Measurements from ENCODE around the gene WNK2. TPM values are rescaled to one million over a fixed set of nuclear protein-coding genes. Genes with fewer than 3 reads are reported as not detected.

The WNK2 gene
- polyA plus RNA-seq, 2 of the 4 experiments (the other 2 are of a cell fraction), result 2.1 to 6.7 TPM

DNA sequence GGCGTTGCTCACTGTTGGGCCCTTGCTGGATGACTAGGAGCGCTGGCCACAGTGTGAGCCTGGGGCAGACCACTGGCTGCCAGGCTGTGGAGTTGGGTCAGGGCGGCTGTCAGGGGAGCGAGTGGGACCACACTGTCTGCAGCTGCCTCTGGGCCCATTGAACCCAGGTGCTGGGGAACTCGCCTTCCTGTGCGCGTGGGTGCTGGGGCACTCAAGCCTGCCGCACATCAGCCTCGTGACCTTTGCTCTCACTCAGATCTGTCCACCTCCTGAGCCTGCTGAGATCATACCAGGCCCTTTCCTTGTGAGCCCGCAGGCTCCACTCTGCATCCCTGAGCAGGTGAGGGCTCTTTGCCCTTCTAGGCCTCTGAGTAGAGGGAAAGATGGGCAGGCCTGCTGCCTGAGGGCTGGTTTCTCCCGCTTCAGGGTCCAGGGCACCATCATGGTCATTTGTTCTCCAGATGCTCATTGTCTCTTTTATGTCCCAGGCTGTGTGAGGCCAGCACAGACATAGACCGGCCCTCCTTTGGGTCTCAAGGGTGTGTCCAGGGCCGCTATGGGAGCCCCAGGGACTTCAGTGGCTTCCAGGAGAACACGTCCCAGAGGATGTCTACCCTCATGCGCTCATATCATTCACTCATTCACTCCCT is 26.5 kb downstream of the WNK2 start:
- Histone ChIP-seq H3K4me3 (no peak overlapping the region), H3K4me2 (no peak overlapping the region), H3K27ac (no peak overlapping the region), H3K9me3 (0 out of 3 replicates have a peak, but pooled peaks cover 2% of the 10 kb centered on the region), H3K4me1 (no peaks in the 10 kb centered on the region)
- TF ChIP-seq EHMT2 (IDR thresholded peaks at IDR 0.05; ENCODE audit: low read depth) (no peak), EP300 (IDR thresholded peaks at IDR 0.05) (no peak), NPAS2 (CRISPR knock-in tag; IDR thresholded peaks at IDR 0.05; ENCODE audit: borderline replicate concordance) (no peak), FOSL2 (IDR thresholded peaks at IDR 0.05) (no peak), FOSL2 (CRISPR knock-in tag; IDR thresholded peaks at IDR 0.05) (no peak), SMC3 (IDR thresholded peaks at IDR 0.05) (no peak), KDM5A (IDR thresholded peaks at IDR 0.05) (no peak)
- DNase-seq (ENCODE audit: low read depth in 1 of 2, low spot score in 1 of 2) (no peak), FAIRE-seq (no peak), ATAC-seq (peak; percentile 45 to 49; a peak in 4 of 6 replicates)
- 93% methylated on average over 13 of the region's 15 CpGs for WGBS (ENCODE audit: missing lambda C conversion rate)
- CTCF ChIA-PET, result no interaction called here
- POLR2A ChIA-PET, result no interaction called here

DNA sequence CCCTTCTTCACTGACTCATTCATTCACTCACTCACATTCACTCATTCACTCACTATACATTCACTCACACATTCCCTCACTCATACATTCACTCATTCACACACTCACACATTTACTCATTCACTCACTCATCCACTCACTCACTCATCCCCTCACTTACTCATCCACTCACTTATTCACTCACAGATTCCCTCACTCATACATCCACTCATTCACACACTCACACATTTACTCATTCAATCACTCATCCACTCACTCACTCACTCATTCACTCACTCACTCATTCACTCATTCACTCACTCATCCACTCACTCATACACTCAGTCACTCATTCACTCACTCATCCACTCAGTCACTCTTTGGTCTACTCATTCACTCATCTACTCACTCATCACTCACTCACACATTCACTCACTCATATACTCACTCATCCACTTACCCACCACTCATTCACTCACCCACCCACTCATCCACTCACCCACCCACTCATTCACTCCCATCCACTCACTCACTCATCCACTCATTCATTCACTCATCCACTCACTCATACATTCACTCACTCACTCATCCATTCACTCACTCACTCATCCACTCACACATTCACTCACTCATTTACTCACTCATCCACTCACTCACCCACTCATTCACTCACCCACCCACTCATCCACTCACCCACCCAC is 27.2 kb downstream of the WNK2 start:
- TF ChIP-seq JUN (IDR thresholded peaks at IDR 0.05) (no peak), JUNB (IDR thresholded peaks at IDR 0.05) (no peak), CEBPB (IDR thresholded peaks at IDR 0.05) (no peak), ZFP36 (IDR thresholded peaks at IDR 0.05; ENCODE audit: borderline replicate concordance, partially characterized antibody) (no peak), RARB (CRISPR knock-in tag; IDR thresholded peaks at IDR 0.05) (no peak), KDM5A (IDR thresholded peaks at IDR 0.05) (no peak), FOSB (CRISPR knock-in tag; IDR thresholded peaks at IDR 0.05) (no peak), EP300 (IDR thresholded peaks at IDR 0.05) (no peak), ZSCAN20 (CRISPR knock-in tag; IDR thresholded peaks at IDR 0.05) (no peak), BHLHE40 (IDR thresholded peaks at IDR 0.05; ENCODE audit: low read depth, low read length) (no peak), RAD21 (conservative IDR thresholded peaks at IDR 0.05 in 1 of 2, IDR thresholded peaks at IDR 0.05 in 1 of 2) (no peak), TP53 (CRISPR knock-in tag; IDR thresholded peaks at IDR 0.05) (no peak), NR3C1 (IDR thresholded peaks at IDR 0.05) (no peak), MYC (IDR thresholded peaks at IDR 0.05; ENCODE audit: borderline replicate concordance, low read length) (no peak), TFCP2L1 (CRISPR knock-in tag; IDR thresholded peaks at IDR 0.05) (no peak), PHF8 (IDR thresholded peaks at IDR 0.05; ENCODE audit: borderline replicate concordance, low read depth) (no peak), HEYL (CRISPR knock-in tag; IDR thresholded peaks at IDR 0.05) (no peak)
- TF ChIP-seq, protein P1, sequence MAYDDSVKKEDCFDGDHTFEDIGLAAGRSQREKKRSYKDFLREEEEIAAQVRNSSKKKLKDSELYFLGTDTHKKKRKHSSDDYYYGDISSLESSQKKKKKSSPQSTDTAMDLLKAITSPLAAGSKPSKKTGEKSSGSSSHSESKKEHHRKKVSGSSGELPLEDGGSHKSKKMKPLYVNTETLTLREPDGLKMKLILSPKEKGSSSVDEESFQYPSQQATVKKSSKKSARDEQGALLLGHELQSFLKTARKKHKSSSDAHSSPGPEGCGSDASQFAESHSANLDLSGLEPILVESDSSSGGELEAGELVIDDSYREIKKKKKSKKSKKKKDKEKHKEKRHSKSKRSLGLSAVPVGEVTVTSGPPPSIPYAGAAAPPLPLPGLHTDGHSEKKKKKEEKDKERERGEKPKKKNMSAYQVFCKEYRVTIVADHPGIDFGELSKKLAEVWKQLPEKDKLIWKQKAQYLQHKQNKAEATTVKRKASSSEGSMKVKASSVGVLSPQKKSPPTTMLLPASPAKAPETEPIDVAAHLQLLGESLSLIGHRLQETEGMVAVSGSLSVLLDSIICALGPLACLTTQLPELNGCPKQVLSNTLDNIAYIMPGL (CRISPR knock-in tag; IDR thresholded peaks at IDR 0.05; ENCODE audit: borderline replicate concordance), result no peak
- TF ChIP-seq, protein P2, sequence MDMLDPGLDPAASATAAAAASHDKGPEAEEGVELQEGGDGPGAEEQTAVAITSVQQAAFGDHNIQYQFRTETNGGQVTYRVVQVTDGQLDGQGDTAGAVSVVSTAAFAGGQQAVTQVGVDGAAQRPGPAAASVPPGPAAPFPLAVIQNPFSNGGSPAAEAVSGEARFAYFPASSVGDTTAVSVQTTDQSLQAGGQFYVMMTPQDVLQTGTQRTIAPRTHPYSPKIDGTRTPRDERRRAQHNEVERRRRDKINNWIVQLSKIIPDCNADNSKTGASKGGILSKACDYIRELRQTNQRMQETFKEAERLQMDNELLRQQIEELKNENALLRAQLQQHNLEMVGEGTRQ (IDR thresholded peaks at IDR 0.05), result no peak
- TF ChIP-seq, protein P3, sequence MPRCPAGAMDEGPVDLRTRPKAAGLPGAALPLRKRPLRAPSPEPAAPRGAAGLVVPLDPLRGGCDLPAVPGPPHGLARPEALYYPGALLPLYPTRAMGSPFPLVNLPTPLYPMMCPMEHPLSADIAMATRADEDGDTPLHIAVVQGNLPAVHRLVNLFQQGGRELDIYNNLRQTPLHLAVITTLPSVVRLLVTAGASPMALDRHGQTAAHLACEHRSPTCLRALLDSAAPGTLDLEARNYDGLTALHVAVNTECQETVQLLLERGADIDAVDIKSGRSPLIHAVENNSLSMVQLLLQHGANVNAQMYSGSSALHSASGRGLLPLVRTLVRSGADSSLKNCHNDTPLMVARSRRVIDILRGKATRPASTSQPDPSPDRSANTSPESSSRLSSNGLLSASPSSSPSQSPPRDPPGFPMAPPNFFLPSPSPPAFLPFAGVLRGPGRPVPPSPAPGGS (IDR thresholded peaks at IDR 0.05), result no peak
- Histone ChIP-seq H3K27ac (no peak overlapping the region), H3K9me3 (peaks cover 7% of the 10 kb centered on the region; the same call in 1 of the 3 replicates), H3K4me1 (no peaks in the 10 kb centered on the region), H3K4me3 (no peak overlapping the region), H3K4me2 (no peak overlapping the region)
- no peak for DNase-seq (ENCODE audit: low read depth in 1 of 2, low spot score in 1 of 2)
- POLR2A ChIA-PET, result no interaction called here
- ATAC-seq, result no peak
- CTCF ChIA-PET, result no interaction called here
- no peak for FAIRE-seq
